Measurements from ENCODE around the gene TSPAN2.

DNA sequence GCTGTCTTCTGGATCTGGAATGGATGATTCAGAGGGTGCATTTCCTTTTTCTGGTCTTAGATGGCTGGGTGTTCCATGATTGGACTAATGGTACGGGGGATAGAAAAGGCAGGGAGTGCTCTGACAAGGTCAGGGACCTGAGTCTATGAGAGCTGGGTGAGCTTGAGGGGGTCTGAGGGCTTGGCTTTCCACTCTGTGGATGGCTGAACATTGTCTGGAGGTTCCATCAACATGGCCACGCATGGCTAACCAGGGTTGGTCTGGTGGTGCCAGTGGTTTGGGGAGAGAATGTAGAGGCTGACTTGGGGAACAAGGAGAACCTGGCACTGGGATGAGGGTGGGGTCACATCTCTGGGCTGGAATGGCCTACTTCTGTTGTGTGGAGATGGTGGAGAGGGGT is 41.5 kb upstream of the TSPAN2 start:
- TF ChIP-seq, protein P1, sequence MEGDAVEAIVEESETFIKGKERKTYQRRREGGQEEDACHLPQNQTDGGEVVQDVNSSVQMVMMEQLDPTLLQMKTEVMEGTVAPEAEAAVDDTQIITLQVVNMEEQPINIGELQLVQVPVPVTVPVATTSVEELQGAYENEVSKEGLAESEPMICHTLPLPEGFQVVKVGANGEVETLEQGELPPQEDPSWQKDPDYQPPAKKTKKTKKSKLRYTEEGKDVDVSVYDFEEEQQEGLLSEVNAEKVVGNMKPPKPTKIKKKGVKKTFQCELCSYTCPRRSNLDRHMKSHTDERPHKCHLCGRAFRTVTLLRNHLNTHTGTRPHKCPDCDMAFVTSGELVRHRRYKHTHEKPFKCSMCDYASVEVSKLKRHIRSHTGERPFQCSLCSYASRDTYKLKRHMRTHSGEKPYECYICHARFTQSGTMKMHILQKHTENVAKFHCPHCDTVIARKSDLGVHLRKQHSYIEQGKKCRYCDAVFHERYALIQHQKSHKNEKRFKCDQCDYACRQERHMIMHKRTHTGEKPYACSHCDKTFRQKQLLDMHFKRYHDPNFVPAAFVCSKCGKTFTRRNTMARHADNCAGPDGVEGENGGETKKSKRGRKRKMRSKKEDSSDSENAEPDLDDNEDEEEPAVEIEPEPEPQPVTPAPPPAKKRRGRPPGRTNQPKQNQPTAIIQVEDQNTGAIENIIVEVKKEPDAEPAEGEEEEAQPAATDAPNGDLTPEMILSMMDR (IDR thresholded peaks at IDR 0.05 in 8 of 11, conservative IDR thresholded peaks at IDR 0.05 in 3 of 11) = no peak
- no peak for TF ChIP-seq POLR2A (IDR thresholded peaks at IDR 0.05)
- no peak for TF ChIP-seq POLR2AphosphoS5 (IDR thresholded peaks at IDR 0.05)
